HEK293 (cell line): ENCODE data around the gene TMEM208.
A peak's percentile ranks its signal among the peaks of the same experiment; 100 is the strongest.

Source experiments
- GLIS1 ChIP-seq: fragments of 450-650 bp; formaldehyde crosslinking; IDR thresholded peaks from 2 replicates; pipeline ENCODE4 v1.5.1; 2016; ENCODE audit warnings: missing biosample characterization, missing genetic modification characterization
- GLIS2 ChIP-seq: fragments of 450-650 bp; formaldehyde crosslinking; IDR thresholded peaks from 2 replicates; pipeline ENCODE4 v1.5.1; 2016; ENCODE audit warnings: missing biosample characterization, missing genetic modification characterization
- HOXA7 ChIP-seq: sonication (generic); formaldehyde crosslinking; IDR thresholded peaks from 2 replicates; pipeline ENCODE4 v1.8.1; 2022; ENCODE audit warnings: missing genetic modification reagents, borderline replicate concordance
- KLF1 ChIP-seq: fragments of 450-650 bp; formaldehyde crosslinking; IDR thresholded peaks from 2 replicates; pipeline ENCODE4 v1.5.1; 2016; ENCODE audit warnings: missing biosample characterization, missing genetic modification characterization
- SCRT2 ChIP-seq: fragments of 450-650 bp; formaldehyde crosslinking; IDR thresholded peaks from 2 replicates; pipeline ENCODE4 v1.5.1; 2016; ENCODE audit warnings: missing biosample characterization, missing genetic modification characterization
- SP7 ChIP-seq: fragments of 450-650 bp; formaldehyde crosslinking; IDR thresholded peaks from 2 replicates; pipeline ENCODE4 v1.5.1; 2016; ENCODE audit warnings: missing biosample characterization, missing genetic modification characterization
- YY1 ChIP-seq: fragments of 450-650 bp; formaldehyde crosslinking; IDR thresholded peaks from 2 replicates; pipeline ENCODE4 v1.5.1; 2018; ENCODE audit warnings: missing biosample characterization, missing genetic modification characterization
- ZBTB48 ChIP-seq: fragments of 450-650 bp; formaldehyde crosslinking; IDR thresholded peaks from 2 replicates; pipeline ENCODE4 v1.5.1; 2016; ENCODE audit warnings: missing biosample characterization, missing genetic modification characterization
- ZBTB8A ChIP-seq: fragments of 450-650 bp; formaldehyde crosslinking; IDR thresholded peaks from 2 replicates; pipeline ENCODE4 v1.5.1; 2016; ENCODE audit warnings: missing biosample characterization, missing genetic modification characterization
- ZEB2 ChIP-seq: fragments of 450-650 bp; formaldehyde crosslinking; IDR thresholded peaks from 2 replicates; pipeline ENCODE4 v1.5.1; 2016; ENCODE audit warnings: missing biosample characterization, missing genetic modification characterization
- ZNF112 ChIP-seq: fragments of 450-650 bp; formaldehyde crosslinking; IDR thresholded peaks from 2 replicates; pipeline ENCODE4 v1.5.0; 2017; ENCODE audit warnings: missing biosample characterization, missing genetic modification characterization
- ZNF114 ChIP-seq: fragments of 450-650 bp; formaldehyde crosslinking; IDR thresholded peaks from 2 replicates; pipeline ENCODE4 v1.5.0; 2017; ENCODE audit warnings: missing biosample characterization, missing genetic modification characterization
- ZNF16 ChIP-seq: fragments of 450-650 bp; formaldehyde crosslinking; IDR thresholded peaks from 2 replicates; pipeline ENCODE4 v1.5.1; 2016; ENCODE audit warnings: low read depth, missing biosample characterization, missing genetic modification characterization
- ZNF211 ChIP-seq: fragments of 450-650 bp; formaldehyde crosslinking; IDR thresholded peaks from 2 replicates; pipeline ENCODE4 v1.5.1; 2016; ENCODE audit warnings: low read depth, missing biosample characterization, missing genetic modification characterization
- ZNF266 ChIP-seq: fragments of 450-650 bp; formaldehyde crosslinking; IDR thresholded peaks from 2 replicates; pipeline ENCODE4 v1.5.1; 2016; ENCODE audit warnings: missing biosample characterization, missing genetic modification characterization, low read depth
- ZNF335 ChIP-seq: fragments of 450-650 bp; formaldehyde crosslinking; conservative IDR thresholded peaks from 2 replicates; pipeline ENCODE4 v1.5.1; 2016; ENCODE audit warnings: missing biosample characterization, missing genetic modification characterization
- ZNF433 ChIP-seq: fragments of 450-650 bp; formaldehyde crosslinking; IDR thresholded peaks from 2 replicates; pipeline ENCODE4 v1.5.1; 2016; ENCODE audit warnings: missing biosample characterization, missing genetic modification characterization, low read depth
- ZNF529 ChIP-seq: fragments of 450-650 bp; formaldehyde crosslinking; IDR thresholded peaks from 2 replicates; pipeline ENCODE4 v1.5.1; 2017; ENCODE audit warnings: missing genetic modification characterization, missing biosample characterization; ENCODE audit not compliant: insufficient replicate concordance
- ZNF624 ChIP-seq: fragments of 450-650 bp; formaldehyde crosslinking; IDR thresholded peaks from 2 replicates; pipeline ENCODE4 v1.5.1; 2017; ENCODE audit warnings: missing biosample characterization, missing genetic modification characterization
- ZNF670 ChIP-seq: fragments of 450-650 bp; formaldehyde crosslinking; IDR thresholded peaks from 2 replicates; pipeline ENCODE4 v1.5.1; 2016; ENCODE audit warnings: missing biosample characterization, missing genetic modification characterization, low read depth
- ZNF830 ChIP-seq: fragments of 450-650 bp; IDR thresholded peaks from 2 replicates; pipeline ENCODE4 v1.5.0; 2018; ENCODE audit warnings: missing biosample characterization, missing genetic modification characterization, low read depth, mild to moderate bottlenecking, moderate library complexity
- ZSCAN30 ChIP-seq: fragments of 450-650 bp; IDR thresholded peaks from 2 replicates; pipeline ENCODE4 v1.5.1; 2018; ENCODE audit warnings: missing biosample characterization, mild to moderate bottlenecking, missing genetic modification characterization, moderate library complexity
- TF ChIP-seq, protein P1 (sequence below): fragments of 450-650 bp; formaldehyde crosslinking; IDR thresholded peaks from 2 replicates; pipeline ENCODE4 v1.5.1; 2016; ENCODE audit warnings: missing biosample characterization, missing genetic modification characterization
- TF ChIP-seq, protein P2 (sequence below): fragments of 450-650 bp; formaldehyde crosslinking; IDR thresholded peaks from 2 replicates; pipeline ENCODE4 v1.5.1; 2017; ENCODE audit warnings: missing biosample characterization, mild to moderate bottlenecking, missing genetic modification characterization, moderate library complexity
- TF ChIP-seq, protein P3 (sequence below): fragments of 450-650 bp; formaldehyde crosslinking; IDR thresholded peaks from 2 replicates; pipeline ENCODE4 v1.5.1; 2016; ENCODE audit warnings: missing biosample characterization, missing genetic modification characterization
- TF ChIP-seq, protein P4 (sequence below): fragments of 450-650 bp; formaldehyde crosslinking; IDR thresholded peaks from 2 replicates; pipeline ENCODE4 v1.5.1; 2016; ENCODE audit warnings: missing biosample characterization, missing genetic modification characterization
- TF ChIP-seq, protein P5 (sequence below): IDR thresholded peaks from 2 replicates; pipeline ENCODE4 v1.6.1; 2011; ENCODE audit warnings: mild to moderate bottlenecking, low read depth, low read length, borderline replicate concordance
- TF ChIP-seq, protein P6 (sequence below): fragments of 450-650 bp; formaldehyde crosslinking; IDR thresholded peaks from 2 replicates; pipeline ENCODE4 v1.5.1; 2016; ENCODE audit warnings: missing biosample characterization, missing genetic modification characterization

The TMEM208 gene

DNA sequence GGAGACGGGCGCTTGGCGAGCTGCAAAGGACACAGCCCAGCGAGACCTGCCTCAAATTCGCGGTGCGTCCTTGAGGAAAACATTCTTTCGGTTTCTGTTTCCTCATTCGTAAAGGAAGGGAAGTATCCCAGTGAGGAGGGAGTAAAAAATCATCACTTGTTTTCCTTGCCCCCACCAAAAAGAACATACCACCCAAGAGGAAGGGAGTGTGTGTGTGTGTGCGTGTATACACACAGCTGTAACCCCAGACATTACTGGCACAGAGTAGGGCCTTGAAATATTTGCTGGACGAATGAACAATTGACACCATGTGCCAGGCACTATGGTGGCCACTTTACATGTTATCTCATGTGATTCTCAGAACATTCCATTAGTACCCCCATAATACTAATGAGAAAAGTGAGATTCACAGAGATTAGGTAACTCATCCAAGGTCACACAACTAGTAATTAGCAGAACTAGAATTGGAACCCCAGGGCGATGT, 41.2 kb upstream of the TMEM208 start (continued):
- no peak for TF ChIP-seq GLIS2 (tag by site-specific recombination)
- peak; percentile 1; the same call in 1 of the 2 replicates for TF ChIP-seq ZBTB48 (tag by site-specific recombination)
- TF ChIP-seq YY1 (tag by site-specific recombination): no peak
- no peak for TF ChIP-seq GLIS1 (tag by site-specific recombination)
- TF ChIP-seq ZNF266 (tag by site-specific recombination): no peak
- TF ChIP-seq ZEB2 (tag by site-specific recombination): no peak
- TF ChIP-seq ZNF211 (tag by site-specific recombination): no peak
- TF ChIP-seq KLF1 (tag by site-specific recombination): no peak
- TF ChIP-seq ZNF335: peak; percentile 9; the same call in 1 of the 2 replicates
- no peak for TF ChIP-seq ZNF830 (tag by site-specific recombination)
- TF ChIP-seq ZSCAN30 (tag by site-specific recombination): no peak
- no peak for TF ChIP-seq ZBTB8A
- TF ChIP-seq, protein P1, sequence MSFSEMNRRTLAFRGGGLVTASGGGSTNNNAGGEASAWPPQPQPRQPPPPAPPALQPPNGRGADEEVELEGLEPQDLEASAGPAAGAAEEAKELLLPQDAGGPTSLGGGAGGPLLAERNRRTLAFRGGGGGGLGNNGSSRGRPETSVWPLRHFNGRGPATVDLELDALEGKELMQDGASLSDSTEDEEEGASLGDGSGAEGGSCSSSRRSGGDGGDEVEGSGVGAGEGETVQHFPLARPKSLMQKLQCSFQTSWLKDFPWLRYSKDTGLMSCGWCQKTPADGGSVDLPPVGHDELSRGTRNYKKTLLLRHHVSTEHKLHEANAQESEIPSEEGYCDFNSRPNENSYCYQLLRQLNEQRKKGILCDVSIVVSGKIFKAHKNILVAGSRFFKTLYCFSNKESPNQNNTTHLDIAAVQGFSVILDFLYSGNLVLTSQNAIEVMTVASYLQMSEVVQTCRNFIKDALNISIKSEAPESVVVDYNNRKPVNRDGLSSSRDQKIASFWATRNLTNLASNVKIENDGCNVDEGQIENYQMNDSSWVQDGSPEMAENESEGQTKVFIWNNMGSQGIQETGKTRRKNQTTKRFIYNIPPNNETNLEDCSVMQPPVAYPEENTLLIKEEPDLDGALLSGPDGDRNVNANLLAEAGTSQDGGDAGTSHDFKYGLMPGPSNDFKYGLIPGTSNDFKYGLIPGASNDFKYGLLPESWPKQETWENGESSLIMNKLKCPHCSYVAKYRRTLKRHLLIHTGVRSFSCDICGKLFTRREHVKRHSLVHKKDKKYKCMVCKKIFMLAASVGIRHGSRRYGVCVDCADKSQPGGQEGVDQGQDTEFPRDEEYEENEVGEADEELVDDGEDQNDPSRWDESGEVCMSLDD (tag by site-specific recombination): no peak
- TF ChIP-seq ZNF114 (tag by site-specific recombination): no peak
- TF ChIP-seq ZNF670 (tag by site-specific recombination): no peak
- TF ChIP-seq ZNF433: no peak
- TF ChIP-seq, protein P2, sequence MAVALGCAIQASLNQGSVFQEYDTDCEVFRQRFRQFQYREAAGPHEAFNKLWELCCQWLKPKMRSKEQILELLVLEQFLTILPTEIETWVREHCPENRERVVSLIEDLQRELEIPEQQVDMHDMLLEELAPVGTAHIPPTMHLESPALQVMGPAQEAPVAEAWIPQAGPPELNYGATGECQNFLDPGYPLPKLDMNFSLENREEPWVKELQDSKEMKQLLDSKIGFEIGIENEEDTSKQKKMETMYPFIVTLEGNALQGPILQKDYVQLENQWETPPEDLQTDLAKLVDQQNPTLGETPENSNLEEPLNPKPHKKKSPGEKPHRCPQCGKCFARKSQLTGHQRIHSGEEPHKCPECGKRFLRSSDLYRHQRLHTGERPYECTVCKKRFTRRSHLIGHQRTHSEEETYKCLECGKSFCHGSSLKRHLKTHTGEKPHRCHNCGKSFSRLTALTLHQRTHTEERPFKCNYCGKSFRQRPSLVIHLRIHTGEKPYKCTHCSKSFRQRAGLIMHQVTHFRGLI (tag by site-specific recombination): no peak
- TF ChIP-seq, protein P3, sequence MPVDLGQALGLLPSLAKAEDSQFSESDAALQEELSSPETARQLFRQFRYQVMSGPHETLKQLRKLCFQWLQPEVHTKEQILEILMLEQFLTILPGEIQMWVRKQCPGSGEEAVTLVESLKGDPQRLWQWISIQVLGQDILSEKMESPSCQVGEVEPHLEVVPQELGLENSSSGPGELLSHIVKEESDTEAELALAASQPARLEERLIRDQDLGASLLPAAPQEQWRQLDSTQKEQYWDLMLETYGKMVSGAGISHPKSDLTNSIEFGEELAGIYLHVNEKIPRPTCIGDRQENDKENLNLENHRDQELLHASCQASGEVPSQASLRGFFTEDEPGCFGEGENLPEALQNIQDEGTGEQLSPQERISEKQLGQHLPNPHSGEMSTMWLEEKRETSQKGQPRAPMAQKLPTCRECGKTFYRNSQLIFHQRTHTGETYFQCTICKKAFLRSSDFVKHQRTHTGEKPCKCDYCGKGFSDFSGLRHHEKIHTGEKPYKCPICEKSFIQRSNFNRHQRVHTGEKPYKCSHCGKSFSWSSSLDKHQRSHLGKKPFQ (tag by site-specific recombination): no peak
- no peak for TF ChIP-seq SP7 (tag by site-specific recombination)
- no peak for TF ChIP-seq ZNF16 (tag by site-specific recombination)
- no peak for TF ChIP-seq SCRT2 (tag by site-specific recombination)
- no peak for TF ChIP-seq ZNF112 (tag by site-specific recombination)
- no peak for TF ChIP-seq HOXA7
- TF ChIP-seq, protein P4, sequence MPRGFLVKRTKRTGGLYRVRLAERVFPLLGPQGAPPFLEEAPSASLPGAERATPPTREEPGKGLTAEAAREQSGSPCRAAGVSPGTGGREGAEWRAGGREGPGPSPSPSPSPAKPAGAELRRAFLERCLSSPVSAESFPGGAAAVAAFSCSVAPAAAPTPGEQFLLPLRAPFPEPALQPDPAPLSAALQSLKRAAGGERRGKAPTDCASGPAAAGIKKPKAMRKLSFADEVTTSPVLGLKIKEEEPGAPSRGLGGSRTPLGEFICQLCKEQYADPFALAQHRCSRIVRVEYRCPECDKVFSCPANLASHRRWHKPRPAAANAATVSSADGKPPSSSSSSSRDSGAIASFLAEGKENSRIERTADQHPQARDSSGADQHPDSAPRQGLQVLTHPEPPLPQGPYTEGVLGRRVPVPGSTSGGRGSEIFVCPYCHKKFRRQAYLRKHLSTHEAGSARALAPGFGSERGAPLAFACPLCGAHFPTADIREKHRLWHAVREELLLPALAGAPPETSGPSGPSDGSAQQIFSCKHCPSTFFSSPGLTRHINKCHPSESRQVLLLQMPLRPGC (tag by site-specific recombination): no peak
- TF ChIP-seq, protein P5, sequence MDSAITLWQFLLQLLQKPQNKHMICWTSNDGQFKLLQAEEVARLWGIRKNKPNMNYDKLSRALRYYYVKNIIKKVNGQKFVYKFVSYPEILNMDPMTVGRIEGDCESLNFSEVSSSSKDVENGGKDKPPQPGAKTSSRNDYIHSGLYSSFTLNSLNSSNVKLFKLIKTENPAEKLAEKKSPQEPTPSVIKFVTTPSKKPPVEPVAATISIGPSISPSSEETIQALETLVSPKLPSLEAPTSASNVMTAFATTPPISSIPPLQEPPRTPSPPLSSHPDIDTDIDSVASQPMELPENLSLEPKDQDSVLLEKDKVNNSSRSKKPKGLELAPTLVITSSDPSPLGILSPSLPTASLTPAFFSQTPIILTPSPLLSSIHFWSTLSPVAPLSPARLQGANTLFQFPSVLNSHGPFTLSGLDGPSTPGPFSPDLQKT: no peak
- no peak for TF ChIP-seq ZNF529
- TF ChIP-seq ZNF624 (tag by site-specific recombination): no peak
- TF ChIP-seq, protein P6, sequence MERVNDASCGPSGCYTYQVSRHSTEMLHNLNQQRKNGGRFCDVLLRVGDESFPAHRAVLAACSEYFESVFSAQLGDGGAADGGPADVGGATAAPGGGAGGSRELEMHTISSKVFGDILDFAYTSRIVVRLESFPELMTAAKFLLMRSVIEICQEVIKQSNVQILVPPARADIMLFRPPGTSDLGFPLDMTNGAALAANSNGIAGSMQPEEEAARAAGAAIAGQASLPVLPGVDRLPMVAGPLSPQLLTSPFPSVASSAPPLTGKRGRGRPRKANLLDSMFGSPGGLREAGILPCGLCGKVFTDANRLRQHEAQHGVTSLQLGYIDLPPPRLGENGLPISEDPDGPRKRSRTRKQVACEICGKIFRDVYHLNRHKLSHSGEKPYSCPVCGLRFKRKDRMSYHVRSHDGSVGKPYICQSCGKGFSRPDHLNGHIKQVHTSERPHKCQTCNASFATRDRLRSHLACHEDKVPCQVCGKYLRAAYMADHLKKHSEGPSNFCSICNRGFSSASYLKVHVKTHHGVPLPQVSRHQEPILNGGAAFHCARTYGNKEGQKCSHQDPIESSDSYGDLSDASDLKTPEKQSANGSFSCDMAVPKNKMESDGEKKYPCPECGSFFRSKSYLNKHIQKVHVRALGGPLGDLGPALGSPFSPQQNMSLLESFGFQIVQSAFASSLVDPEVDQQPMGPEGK (tag by site-specific recombination): 0 out of 2 replicates have a peak, but pooled peaks have one; percentile 2
